HCT116 (cell line): Measurements from ENCODE around the gene UGT3A2. TPM values are rescaled to one million over a fixed set of nuclear protein-coding genes. Genes with fewer than 3 reads are reported as not detected.

ENCODE experiments used
- ATAC-seq: fragments of 200-7000 bp; cut with Tn5 transposase; 2 replicates; pipeline ENCODE4 v1.9.1; 2020; ENCODE audit warnings: mild to moderate bottlenecking, moderate library complexity
- BruUV-seq: library from RNA; stranded (reverse); fragments of 400-500 nt; replicated peaks from 2 replicates; lab custom pipeline; 2021; lab: Mats Ljungman, UMichigan
- CTCF ChIA-PET: fragments of 300-600 bp; sonication (Branson Sonifier 250); formaldehyde crosslinking; loops from one replicate; lab custom pipeline; 2021; ENCODE audit warnings: antibody characterized with exemption; lab: Charles Lee
- POLR2A ChIA-PET: fragments of 300-600, 350-600 bp; sonication (Branson Sonifier 250); formaldehyde crosslinking; loops from one replicate; lab custom pipeline; 2021; ENCODE audit warnings: antibody characterized with exemption; lab: Charles Lee
- RAD21 ChIA-PET, 2 experiments: fragments of 300-600 bp; sonication (Branson Sonifier 250); formaldehyde crosslinking; loops; one replicate each; lab custom pipeline; 2023; ENCODE audit warnings: low total read pairs in 2 of 2; ENCODE audit not compliant: uncharacterized antibody in 2 of 2, unreplicated experiment in 2 of 2, low non-redundant PET in 1 of 2; lab: Charles Lee
- DNase-seq: peaks from one replicate; pipeline ENCODE4 v3.0.0-alpha.2; 2010; ENCODE audit warnings: low read depth, low spot score
- H2AFZ ChIP-seq: fragments of 200-600 bp; shearing (Covaris generic), sonication (generic); 2 replicates; pipeline ENCODE4 v1.6.1; 2017; ENCODE audit warnings: low read depth, mixed run types, mixed read lengths, antibody characterized with exemption, low read length; ENCODE audit not compliant: poor library complexity, severe bottlenecking
- H3K27ac ChIP-seq: 2 replicates; pipeline ENCODE4 v1.5.1; 2012; ENCODE audit warnings: low read depth, low read length
- H3K27me3 ChIP-seq: fragments of 200-600 bp; sonication (generic); 2 replicates; pipeline ENCODE4 v1.6.1; 2016; ENCODE audit warnings: mixed run types, low read length, mixed read lengths; ENCODE audit not compliant: insufficient read depth
- H3K36me3 ChIP-seq, 2 experiments: fragments of 200-500 bp in 1 of 2; fragments of 200-600 bp in 1 of 2; sonication (Bioruptor generic) in 1 of 2; sonication (generic) in 1 of 2; 2 replicates each; pipeline versions ENCODE4 v1.5.1 to v1.6.1; 2014 to 2016; ENCODE audit warnings: low read length in 2 of 2, inconsistent platforms in 1 of 2, mixed read lengths in 1 of 2, mixed run types in 1 of 2; ENCODE audit not compliant: insufficient read depth in 2 of 2, control insufficient read depth in 1 of 2
- H3K4me1 ChIP-seq, 2 experiments: fragments of 200-600 bp in 1 of 2; sonication (generic) in 1 of 2; 2 replicates each; pipeline versions ENCODE4 v1.5.1 to v1.6.1; 2012 to 2017; ENCODE audit warnings: low read length in 2 of 2, inconsistent platforms in 1 of 2, mild to moderate bottlenecking in 1 of 2, mixed read lengths in 1 of 2, mixed run types in 1 of 2, moderate library complexity in 1 of 2; ENCODE audit not compliant: insufficient read depth in 2 of 2, control insufficient read depth in 1 of 2
- H3K4me2 ChIP-seq: fragments of 200-600 bp; sonication (generic); 2 replicates; pipeline ENCODE4 v1.6.1; 2017; ENCODE audit warnings: mixed run types, low read length, mixed read lengths
- H3K4me3 ChIP-seq, 2 experiments: fragments of 200-600 bp in 1 of 2; sonication (generic) in 1 of 2; replicated peaks in 1 of 2; 2 replicates each; pipeline ENCODE4 v1.5.1; 2011 to 2016; ENCODE audit warnings: low read length in 2 of 2, control low read depth in 1 of 2, low read depth in 1 of 2, mild to moderate bottlenecking in 1 of 2, mixed read lengths in 1 of 2, mixed run types in 1 of 2
- H3K79me2 ChIP-seq: fragments of 200-600 bp; sonication (generic); 2 replicates; pipeline ENCODE4 v1.6.1; 2017; ENCODE audit warnings: mild to moderate bottlenecking, mixed run types, low read length, moderate library complexity, mixed read lengths; ENCODE audit not compliant: insufficient read depth
- H3K9ac ChIP-seq: fragments of 200-600 bp; sonication (generic); 2 replicates; pipeline ENCODE4 v1.6.1; 2016; ENCODE audit warnings: low read length, mixed read lengths
- H3K9me2 ChIP-seq: fragments of 200-600 bp; sonication (generic), shearing (Covaris generic); 2 replicates; pipeline ENCODE4 v1.6.1; 2017; ENCODE audit warnings: mixed run types, mild to moderate bottlenecking, moderate library complexity; ENCODE audit not compliant: insufficient read depth
- H3K9me3 ChIP-seq, 2 experiments: fragments of 200-500 bp in 1 of 2; fragments of 200-600 bp in 1 of 2; sonication (Bioruptor generic) in 1 of 2; sonication (generic) in 1 of 2; 2 replicates each; pipeline ENCODE4 v1.6.1; 2014 to 2017; ENCODE audit warnings: low read length in 2 of 2, mixed read lengths in 2 of 2, inconsistent platforms in 1 of 2, low read depth in 1 of 2, mild to moderate bottlenecking in 1 of 2, mixed run types in 1 of 2, moderate library complexity in 1 of 2; ENCODE audit not compliant: control insufficient read depth in 1 of 2, insufficient read depth in 1 of 2
- H4K20me1 ChIP-seq: fragments of 200-600 bp; sonication (generic), shearing (Covaris generic); 2 replicates; pipeline ENCODE4 v1.6.1; 2017; ENCODE audit warnings: mixed run types, mild to moderate bottlenecking, moderate library complexity; ENCODE audit not compliant: insufficient read depth
- ATF3 ChIP-seq: IDR thresholded peaks from 2 replicates; pipeline ENCODE4 v1.6.1; 2012
- CBX3 ChIP-seq: IDR thresholded peaks from 2 replicates; pipeline ENCODE4 v1.6.1; 2012; ENCODE audit warnings: low read depth
- CEBPB ChIP-seq: IDR thresholded peaks from 2 replicates; pipeline ENCODE4 v1.6.1; 2012; ENCODE audit warnings: low read depth
- CTCF ChIP-seq, 3 experiments: fragments of 200-600 bp in 1 of 3; sonication (generic) in 1 of 3; IDR thresholded peaks in 2 of 3; conservative IDR thresholded peaks in 1 of 3; 2 replicates each; pipeline ENCODE4 v1.5.1; 2012 to 2017; ENCODE audit warnings: low read depth in 2 of 3, low read length in 2 of 3, antibody characterized with exemption in 1 of 3, borderline replicate concordance in 1 of 3, control low read depth in 1 of 3, mild to moderate bottlenecking in 1 of 3, mixed read lengths in 1 of 3, mixed run types in 1 of 3, moderate library complexity in 1 of 3; ENCODE audit not compliant: insufficient read depth in 1 of 3
- EGR1 ChIP-seq: IDR thresholded peaks from 2 replicates; pipeline ENCODE4 v1.6.1; 2012; ENCODE audit warnings: low read depth
- EZH2 ChIP-seq: fragments of 200-600 bp; sonication (generic); IDR thresholded peaks from 2 replicates; pipeline ENCODE4 v1.6.1; 2017; ENCODE audit warnings: antibody characterized with exemption, mixed run types
- EZH2phosphoT487 ChIP-seq: fragments of 200-600 bp; IDR thresholded peaks from 2 replicates; pipeline ENCODE4 v1.6.1; 2018; ENCODE audit warnings: antibody characterized with exemption, borderline replicate concordance
- FOSL1 ChIP-seq: IDR thresholded peaks from 2 replicates; pipeline ENCODE4 v1.6.1; 2012; ENCODE audit warnings: low read depth
- JUND ChIP-seq: IDR thresholded peaks from 2 replicates; pipeline ENCODE4 v1.6.1; 2012
- MAX ChIP-seq: IDR thresholded peaks from 2 replicates; pipeline ENCODE4 v1.6.1; 2012
- POLR2A ChIP-seq: IDR thresholded peaks from 2 replicates; pipeline ENCODE4 v1.7.0; 2011; ENCODE audit warnings: borderline replicate concordance; ENCODE audit not compliant: insufficient read depth, insufficient read length; ENCODE audit errors: extremely low read depth
- POLR2AphosphoS5 ChIP-seq: IDR thresholded peaks from 2 replicates; pipeline ENCODE4 v1.6.1; 2011; ENCODE audit warnings: mild to moderate bottlenecking, low read depth, low read length, moderate library complexity
- REST ChIP-seq: IDR thresholded peaks from 2 replicates; pipeline ENCODE4 v1.6.1; 2012; ENCODE audit warnings: low read depth
- SIN3A ChIP-seq: IDR thresholded peaks from 2 replicates; pipeline ENCODE4 v1.6.1; 2012; ENCODE audit warnings: low read depth
- SP1 ChIP-seq: IDR thresholded peaks from 2 replicates; pipeline ENCODE4 v1.6.1; 2012; ENCODE audit warnings: low read depth
- SRF ChIP-seq: IDR thresholded peaks from 2 replicates; pipeline ENCODE4 v1.6.1; 2012; ENCODE audit warnings: low read depth
- TCF7L2 ChIP-seq: IDR thresholded peaks from 2 replicates; pipeline ENCODE4 v1.7.0; 2011; ENCODE audit warnings: borderline replicate concordance, inconsistent platforms; ENCODE audit not compliant: insufficient read depth, insufficient read length; ENCODE audit errors: extremely low read depth
- ZBTB33 ChIP-seq: IDR thresholded peaks from 2 replicates; pipeline ENCODE4 v1.6.1; 2011; ENCODE audit warnings: mild to moderate bottlenecking, low read length, moderate library complexity; ENCODE audit not compliant: insufficient replicate concordance; ENCODE audit errors: extremely low read depth
- ZFX ChIP-seq: fragments of 450-650 bp; IDR thresholded peaks from 2 replicates; pipeline ENCODE4 v1.6.1; 2017
- ZNF274 ChIP-seq: fragments of 200-500 bp; sonication (Bioruptor generic); IDR thresholded peaks from 2 replicates; pipeline ENCODE4 v1.6.1; 2014; ENCODE audit warnings: mild to moderate bottlenecking, low read depth, low read length, inconsistent platforms
- intact Hi-C: fragments of 100-400 bp; cut with micrococcal nuclease; formaldehyde crosslinking; loops from 2 replicates; pipeline ENCODE4 v1.10.0; 2022
- total RNA-seq: library from RNA; stranded (reverse); gene quantifications from one replicate; pipeline ENCODE4 v1.2.1, GENCODE V29; 2021; ENCODE audit not compliant: unreplicated experiment

The UGT3A2 gene
- total RNA-seq, 1 experiment from 2014 or later: not detected

- no peak overlapping the region for H3K9ac ChIP-seq
- ChIA-PET CTCF (no interaction called here), POLR2A (no interaction called here), RAD21 (no interaction called here)
- no peaks in the 10 kb centered on the region for H3K9me3 ChIP-seq
- H3K4me2 ChIP-seq: no peak overlapping the region
- H2AFZ ChIP-seq: no peak overlapping the region
- H3K4me1 ChIP-seq: no peaks in the 10 kb centered on the region
- no peak overlapping the region for H3K27ac ChIP-seq
- H3K4me3 ChIP-seq: no peak overlapping the region
- H3K9me2 ChIP-seq: no peaks in the 10 kb centered on the region
- no peaks in the 10 kb centered on the region for H4K20me1 ChIP-seq
- no TSS peak for BruUV-seq
- H3K36me3 ChIP-seq: no peaks in the 10 kb centered on the region
- DNase-seq: no peak
- no peak for ATAC-seq
- peaks cover 33% of the 10 kb centered on the region for H3K27me3 ChIP-seq
- TF ChIP-seq REST (no peak), EGR1 (no peak), ATF3 (no peak), POLR2AphosphoS5 (no peak), ZFX (no peak), ZNF274 (no peak), MAX (no peak), FOSL1 (no peak), ZBTB33 (no peak), CEBPB (no peak), CTCF (IDR thresholded peaks at IDR 0.05 in 2 of 3, conservative IDR thresholded peaks at IDR 0.05 in 1 of 3; ENCODE audit: borderline replicate concordance in 1 of 3, insufficient read depth in 1 of 3, low read depth in 2 of 3, low read length in 2 of 3) (no peak), SRF (no peak), POLR2A (no peak), EZH2phosphoT487 (no peak), TCF7L2 (no peak), SIN3A (no peak), SP1 (no peak), JUND (no peak), CBX3 (no peak), EZH2 (no peak)
- intact Hi-C loops: no loop called here
- no peaks in the 10 kb centered on the region for H3K79me2 ChIP-seq
Measured at GRCh38 chr5:36055984-36056383, 10.7 kb downstream of the UGT3A2 start.
